HEK293 (cell line): ENCODE measurements around the gene KNG1.
"Not testable (repeated sequence)": the region's sequence is repeated elsewhere in the genome, so short reads cannot be mapped to it uniquely, and the experiment has no call there.

Source experiments
- CTCF ChIA-PET: fragments of 350-600 bp; formaldehyde crosslinking; extraction: SDS; loops from one replicate; lab custom pipeline; 2021; ENCODE audit warnings: antibody characterized with exemption; lab: Yijun Ruan, JAX
- POLR2A ChIA-PET: fragments of 300-600 bp; formaldehyde crosslinking; extraction: SDS; loops from one replicate; lab custom pipeline; 2020; ENCODE audit warnings: antibody characterized with exemption, inconsistent platforms; lab: Yijun Ruan, JAX
- H3K27ac ChIP-seq: fragments of 200-500 bp; sonication (Bioruptor generic); 2 replicates; pipeline ENCODE4 v1.5.1; 2014; ENCODE audit warnings: low read depth, low read length, control low read depth, inconsistent platforms; ENCODE audit errors: extremely low read depth
- H3K36me3 ChIP-seq, 2 experiments: fragments of 200-500 bp in 1 of 2; sonication (Bioruptor generic) in 1 of 2; 1 replicate in 1 of 2; 2 replicates in 1 of 2; pipeline ENCODE4 v1.5.1; 2014 to 2017; ENCODE audit warnings: inconsistent platforms in 2 of 2, low read length in 2 of 2; ENCODE audit not compliant: control insufficient read depth in 2 of 2, insufficient read depth in 1 of 2
- H3K4me1 ChIP-seq: fragments of 200-500 bp; sonication (Bioruptor generic); 2 replicates; pipeline ENCODE4 v1.5.1; 2014; ENCODE audit warnings: mild to moderate bottlenecking, low read length, inconsistent platforms; ENCODE audit not compliant: control insufficient read depth, insufficient read depth
- H3K4me3 ChIP-seq: 2 replicates; pipeline ENCODE4 v1.5.1; 2011; ENCODE audit warnings: low read depth, mild to moderate bottlenecking, control low read depth, low read length, moderate library complexity
- H3K9me3 ChIP-seq: fragments of 200-500 bp; sonication (Bioruptor generic); 2 replicates; pipeline ENCODE4 v1.5.1; 2014; ENCODE audit warnings: low read depth, low read length, inconsistent platforms; ENCODE audit not compliant: control insufficient read depth, insufficient read depth
- CTCF ChIP-seq: fragments of 450-650 bp; formaldehyde crosslinking; IDR thresholded peaks from 2 replicates; pipeline ENCODE4 v1.5.1; 2016; ENCODE audit warnings: missing biosample characterization, missing genetic modification characterization
- HOXA7 ChIP-seq: sonication (generic); formaldehyde crosslinking; IDR thresholded peaks from 2 replicates; pipeline ENCODE4 v1.8.1; 2022; ENCODE audit warnings: missing genetic modification reagents, borderline replicate concordance
- KLF10 ChIP-seq: fragments of 450-650 bp; IDR thresholded peaks from 2 replicates; pipeline ENCODE4 v1.5.1; 2018; ENCODE audit warnings: missing biosample characterization, mild to moderate bottlenecking, missing genetic modification characterization
- MYNN ChIP-seq: fragments of 450-650 bp; formaldehyde crosslinking; IDR thresholded peaks from 2 replicates; pipeline ENCODE4 v1.5.1; 2016; ENCODE audit warnings: missing biosample characterization, missing genetic modification characterization, borderline replicate concordance
- ZBTB17 ChIP-seq: fragments of 450-650 bp; formaldehyde crosslinking; IDR thresholded peaks from 2 replicates; pipeline ENCODE4 v1.5.1; 2016; ENCODE audit warnings: missing biosample characterization, missing genetic modification characterization
- ZNF10 ChIP-seq: fragments of 450-650 bp; formaldehyde crosslinking; IDR thresholded peaks from 2 replicates; pipeline ENCODE4 v1.5.1; 2017; ENCODE audit warnings: missing biosample characterization, missing genetic modification characterization
- ZNF174 ChIP-seq: fragments of 450-650 bp; formaldehyde crosslinking; IDR thresholded peaks from 2 replicates; pipeline ENCODE4 v1.5.0; 2017; ENCODE audit warnings: missing biosample characterization, mild to moderate bottlenecking, missing genetic modification characterization
- ZNF18 ChIP-seq: fragments of 450-650 bp; formaldehyde crosslinking; IDR thresholded peaks from 2 replicates; pipeline ENCODE4 v1.5.1; 2016; ENCODE audit warnings: missing biosample characterization, missing genetic modification characterization
- ZNF239 ChIP-seq: fragments of 450-650 bp; formaldehyde crosslinking; IDR thresholded peaks from 2 replicates; pipeline ENCODE4 v1.5.1; 2016; ENCODE audit warnings: missing biosample characterization, missing genetic modification characterization
- ZNF266 ChIP-seq: fragments of 450-650 bp; formaldehyde crosslinking; IDR thresholded peaks from 2 replicates; pipeline ENCODE4 v1.5.1; 2016; ENCODE audit warnings: missing biosample characterization, missing genetic modification characterization, low read depth
- ZNF350 ChIP-seq: fragments of 450-650 bp; formaldehyde crosslinking; IDR thresholded peaks from 2 replicates; pipeline ENCODE4 v1.5.0; 2017; ENCODE audit warnings: missing biosample characterization, mild to moderate bottlenecking, missing genetic modification characterization
- ZNF426 ChIP-seq: fragments of 450-650 bp; formaldehyde crosslinking; IDR thresholded peaks from 2 replicates; pipeline ENCODE4 v1.5.1; 2017; ENCODE audit warnings: missing biosample characterization, missing genetic modification characterization, mild to moderate bottlenecking, inconsistent platforms, moderate library complexity
- ZNF433 ChIP-seq: fragments of 450-650 bp; formaldehyde crosslinking; IDR thresholded peaks from 2 replicates; pipeline ENCODE4 v1.5.1; 2016; ENCODE audit warnings: missing biosample characterization, missing genetic modification characterization, low read depth
- ZNF514 ChIP-seq: fragments of 450-650 bp; formaldehyde crosslinking; IDR thresholded peaks from 2 replicates; pipeline ENCODE4 v1.5.1; 2016; ENCODE audit warnings: missing biosample characterization, missing genetic modification characterization
- ZNF544 ChIP-seq: fragments of 450-650 bp; formaldehyde crosslinking; IDR thresholded peaks from 2 replicates; pipeline ENCODE4 v1.5.0; 2017; ENCODE audit warnings: missing biosample characterization, missing genetic modification characterization
- ZNF558 ChIP-seq: fragments of 450-650 bp; formaldehyde crosslinking; IDR thresholded peaks from 2 replicates; pipeline ENCODE4 v1.5.1; 2016; ENCODE audit warnings: missing biosample characterization, missing genetic modification characterization
- ZNF596 ChIP-seq: fragments of 450-650 bp; IDR thresholded peaks from 2 replicates; pipeline ENCODE4 v1.5.0; 2018; ENCODE audit warnings: missing biosample characterization, mild to moderate bottlenecking, missing genetic modification characterization, moderate library complexity
- ZNF701 ChIP-seq: fragments of 450-650 bp; formaldehyde crosslinking; IDR thresholded peaks from 2 replicates; pipeline ENCODE4 v1.5.1; 2016; ENCODE audit warnings: missing biosample characterization, missing genetic modification characterization
- ZNF768 ChIP-seq: fragments of 450-650 bp; formaldehyde crosslinking; IDR thresholded peaks from 2 replicates; pipeline ENCODE4 v1.5.1; 2018; ENCODE audit warnings: missing biosample characterization, mild to moderate bottlenecking, missing genetic modification characterization
- ZNF837 ChIP-seq: fragments of 450-650 bp; formaldehyde crosslinking; IDR thresholded peaks from 2 replicates; pipeline ENCODE4 v1.5.1; 2016; ENCODE audit warnings: missing biosample characterization, missing genetic modification characterization
- TF ChIP-seq, protein P1 (sequence below): fragments of 450-650 bp; formaldehyde crosslinking; conservative IDR thresholded peaks from 2 replicates; pipeline ENCODE4 v1.5.1; 2016; ENCODE audit warnings: low read depth, missing biosample characterization, missing genetic modification characterization
- TF ChIP-seq, protein P2 (sequence below): fragments of 450-650 bp; formaldehyde crosslinking; IDR thresholded peaks from 2 replicates; pipeline ENCODE4 v1.5.1; 2016; ENCODE audit warnings: missing biosample characterization, missing genetic modification characterization

Gene KNG1

DNA sequence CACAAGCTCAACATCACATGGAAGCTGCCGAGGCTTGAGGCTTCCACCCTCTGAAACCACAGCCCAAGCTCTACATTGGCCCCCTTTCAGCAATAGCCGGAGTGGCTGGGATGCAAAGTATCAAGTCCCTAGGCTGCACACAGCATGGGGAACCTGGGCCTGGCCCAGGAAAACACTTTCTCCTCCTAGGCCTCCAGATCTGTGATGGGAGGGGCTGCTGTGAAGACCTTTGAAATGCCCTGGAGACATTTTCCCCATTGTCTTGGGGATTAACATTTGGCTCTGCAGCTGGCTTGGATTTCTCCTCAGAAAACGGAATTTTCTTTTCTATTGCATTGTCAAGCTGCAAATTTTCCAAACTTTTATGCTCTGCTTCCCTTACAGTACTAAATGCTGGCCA, 33.2 kb upstream of the KNG1 start:
- H3K36me3 ChIP-seq: no peaks in the 10 kb centered on the region
- CTCF ChIA-PET: interaction anchor here (0.6 kb wide), 1 partner anchor 149 kb away, joined by 3 read pairs; no protein-coding TSS in a partner anchor
- TF ChIP-seq ZNF768 (tag by site-specific recombination) (no peak), ZNF701 (tag by site-specific recombination) (no peak), KLF10 (tag by site-specific recombination) (no peak), ZNF596 (tag by site-specific recombination) (no peak), ZNF558 (tag by site-specific recombination) (no peak), ZNF426 (tag by site-specific recombination) (no peak), MYNN (no peak)
- TF ChIP-seq, protein P1, sequence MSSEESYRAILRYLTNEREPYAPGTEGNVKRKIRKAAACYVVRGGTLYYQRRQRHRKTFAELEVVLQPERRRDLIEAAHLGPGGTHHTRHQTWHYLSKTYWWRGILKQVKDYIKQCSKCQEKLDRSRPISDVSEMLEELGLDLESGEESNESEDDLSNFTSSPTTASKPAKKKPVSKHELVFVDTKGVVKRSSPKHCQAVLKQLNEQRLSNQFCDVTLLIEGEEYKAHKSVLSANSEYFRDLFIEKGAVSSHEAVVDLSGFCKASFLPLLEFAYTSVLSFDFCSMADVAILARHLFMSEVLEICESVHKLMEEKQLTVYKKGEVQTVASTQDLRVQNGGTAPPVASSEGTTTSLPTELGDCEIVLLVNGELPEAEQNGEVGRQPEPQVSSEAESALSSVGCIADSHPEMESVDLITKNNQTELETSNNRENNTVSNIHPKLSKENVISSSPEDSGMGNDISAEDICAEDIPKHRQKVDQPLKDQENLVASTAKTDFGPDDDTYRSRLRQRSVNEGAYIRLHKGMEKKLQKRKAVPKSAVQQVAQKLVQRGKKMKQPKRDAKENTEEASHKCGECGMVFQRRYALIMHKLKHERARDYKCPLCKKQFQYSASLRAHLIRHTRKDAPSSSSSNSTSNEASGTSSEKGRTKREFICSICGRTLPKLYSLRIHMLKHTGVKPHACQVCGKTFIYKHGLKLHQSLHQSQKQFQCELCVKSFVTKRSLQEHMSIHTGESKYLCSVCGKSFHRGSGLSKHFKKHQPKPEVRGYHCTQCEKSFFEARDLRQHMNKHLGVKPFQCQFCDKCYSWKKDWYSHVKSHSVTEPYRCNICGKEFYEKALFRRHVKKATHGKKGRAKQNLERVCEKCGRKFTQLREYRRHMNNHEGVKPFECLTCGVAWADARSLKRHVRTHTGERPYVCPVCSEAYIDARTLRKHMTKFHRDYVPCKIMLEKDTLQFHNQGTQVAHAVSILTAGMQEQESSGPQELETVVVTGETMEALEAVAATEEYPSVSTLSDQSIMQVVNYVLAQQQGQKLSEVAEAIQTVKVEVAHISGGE (tag by site-specific recombination): no peak
- TF ChIP-seq, protein P2, sequence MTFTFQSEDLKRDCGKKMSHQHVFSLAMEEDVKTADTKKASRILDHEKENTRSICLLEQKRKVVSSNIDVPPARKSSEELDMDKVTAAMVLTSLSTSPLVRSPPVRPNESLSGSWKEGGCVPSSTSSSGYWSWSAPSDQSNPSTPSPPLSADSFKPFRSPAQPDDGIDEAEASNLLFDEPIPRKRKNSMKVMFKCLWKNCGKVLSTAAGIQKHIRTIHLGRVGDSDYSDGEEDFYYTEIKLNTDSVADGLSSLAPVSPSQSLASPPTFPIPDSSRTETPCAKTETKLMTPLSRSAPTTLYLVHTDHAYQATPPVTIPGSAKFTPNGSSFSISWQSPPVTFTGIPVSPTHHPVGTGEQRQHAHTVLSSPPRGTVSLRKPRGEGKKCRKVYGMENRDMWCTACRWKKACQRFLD: no peak
- no peaks in the 10 kb centered on the region for H3K4me1 ChIP-seq
- POLR2A ChIA-PET: no interaction called here
- H3K9me3 ChIP-seq: no peaks in the 10 kb centered on the region
- no peak overlapping the region for H3K4me3 ChIP-seq
- no peak overlapping the region for H3K27ac ChIP-seq

- H3K4me3 ChIP-seq, H3K27ac ChIP-seq, CTCF ChIA-PET, H3K9me3 ChIP-seq, H3K36me3 ChIP-seq, POLR2A ChIA-PET, H3K4me1 ChIP-seq: not testable (repeated sequence)
Measured at GRCh38 chr3:186686475-186686874, 30.7 kb upstream of the KNG1 start.

- Histone ChIP-seq H3K4me1 (no peaks in the 10 kb centered on the region), H3K36me3 (no peaks in the 10 kb centered on the region), H3K9me3 (no peaks in the 10 kb centered on the region), H3K27ac (no peak overlapping the region), H3K4me3 (no peak overlapping the region)
- CTCF ChIA-PET: no interaction called here
- POLR2A ChIA-PET: no interaction called here
- TF ChIP-seq ZNF544 (tag by site-specific recombination) (no peak), ZBTB17 (tag by site-specific recombination) (no peak), ZNF350 (tag by site-specific recombination) (no peak), ZNF837 (tag by site-specific recombination) (no peak), ZNF433 (tag by site-specific recombination) (no peak), ZNF266 (tag by site-specific recombination) (no peak), ZNF514 (tag by site-specific recombination) (no peak), ZNF174 (tag by site-specific recombination) (no peak), ZNF10 (tag by site-specific recombination) (no peak), CTCF (tag by site-specific recombination) (no peak), ZNF18 (no peak), ZNF239 (tag by site-specific recombination) (no peak), HOXA7 (CRISPR knock-in tag) (no peak)
Measured at GRCh38 chr3:186687120-186687651, 30.0 kb upstream of the KNG1 start.
